WTC11 (cell line): ENCODE measurements around the gene RPP40.

ENCODE experiments used
- ATF6 ChIP-seq: sonication (generic); formaldehyde crosslinking; IDR thresholded peaks from 2 replicates; pipeline ENCODE4 v1.8.1; 2023; ENCODE audit warnings: mild to moderate bottlenecking, missing genetic modification reagents
- CREB1 ChIP-seq: sonication (generic); formaldehyde crosslinking; IDR thresholded peaks from 2 replicates; pipeline ENCODE4 v1.8.0; 2023; ENCODE audit warnings: mild to moderate bottlenecking, missing genetic modification reagents
- CTCF ChIP-seq: fragments of 200-600 bp; IDR thresholded peaks from 2 replicates; pipeline ENCODE4 v1.8.0; 2022; ENCODE audit warnings: antibody characterized with exemption
- JUN ChIP-seq: sonication (generic); formaldehyde crosslinking; IDR thresholded peaks from 2 replicates; pipeline ENCODE4 v1.8.0; 2023; ENCODE audit warnings: mild to moderate bottlenecking, missing genetic modification reagents
- KAT7 ChIP-seq: sonication (generic); formaldehyde crosslinking; IDR thresholded peaks from 2 replicates; pipeline ENCODE4 v1.8.1; 2023; ENCODE audit warnings: missing genetic modification reagents, mild to moderate bottlenecking, borderline replicate concordance
- NFE2L1 ChIP-seq: sonication (generic); formaldehyde crosslinking; IDR thresholded peaks from 2 replicates; pipeline ENCODE4 v1.8.1; 2023; ENCODE audit warnings: missing genetic modification reagents
- NR3C1 ChIP-seq: sonication (generic); formaldehyde crosslinking; conservative IDR thresholded peaks from 2 replicates; pipeline ENCODE4 v1.8.1; 2023; ENCODE audit warnings: low read depth, mild to moderate bottlenecking, missing genetic modification reagents
- PREB ChIP-seq: sonication (generic); formaldehyde crosslinking; IDR thresholded peaks from 2 replicates; pipeline ENCODE4 v1.8.1; 2022; ENCODE audit warnings: mild to moderate bottlenecking, missing genetic modification reagents, moderate library complexity, borderline replicate concordance
- RELA ChIP-seq: sonication (generic); formaldehyde crosslinking; IDR thresholded peaks from 2 replicates; pipeline ENCODE4 v1.8.1; 2022; ENCODE audit warnings: missing genetic modification reagents, mild to moderate bottlenecking, borderline replicate concordance
- SP1 ChIP-seq: sonication (generic); formaldehyde crosslinking; conservative IDR thresholded peaks from 2 replicates; pipeline ENCODE4 v1.8.1; 2022; ENCODE audit warnings: missing genetic modification reagents
- USF1 ChIP-seq: sonication (generic); formaldehyde crosslinking; IDR thresholded peaks from 2 replicates; pipeline ENCODE4 v1.8.0; 2022; ENCODE audit warnings: mild to moderate bottlenecking, missing genetic modification reagents
- USF2 ChIP-seq: sonication (generic); formaldehyde crosslinking; IDR thresholded peaks from 2 replicates; pipeline ENCODE4 v1.8.1; 2023; ENCODE audit warnings: mild to moderate bottlenecking, missing genetic modification reagents, moderate library complexity
- ZBTB21 ChIP-seq: sonication (generic); formaldehyde crosslinking; IDR thresholded peaks from 2 replicates; pipeline ENCODE4 v1.8.1; 2023; ENCODE audit warnings: mild to moderate bottlenecking, missing genetic modification reagents, borderline replicate concordance
- ZNF232 ChIP-seq: sonication (generic); formaldehyde crosslinking; IDR thresholded peaks from 2 replicates; pipeline ENCODE4 v1.8.0; 2022; ENCODE audit warnings: mild to moderate bottlenecking, missing genetic modification reagents

- peak; percentile 59; the same call in 1 of the 2 replicates for TF ChIP-seq CTCF
- no peak for TF ChIP-seq JUN
- TF ChIP-seq ZNF232 (CRISPR knock-in tag) = no peak; the same call in 1 of the 2 replicates
- no peak for TF ChIP-seq NR3C1 (CRISPR knock-in tag)
- peak; percentile 72; the same call in 1 of the 2 replicates for TF ChIP-seq CREB1 (CRISPR knock-in tag)
- no peak for TF ChIP-seq USF2
- TF ChIP-seq PREB (CRISPR knock-in tag) = no peak
- TF ChIP-seq ZBTB21 (CRISPR knock-in tag) = no peak
- no peak for TF ChIP-seq NFE2L1
- TF ChIP-seq ATF6 (CRISPR knock-in tag) = no peak
- TF ChIP-seq USF1 (CRISPR knock-in tag) = peak; percentile 63
- TF ChIP-seq SP1 (CRISPR knock-in tag) = peak; percentile 100
- TF ChIP-seq KAT7 (CRISPR knock-in tag) = no peak
- no peak for TF ChIP-seq RELA
These were observed at the start of gene RPP40 for GRCh38 chr6:5003604-5004372.
